ENCODE measurements around the gene SS18L1.
A peak's percentile ranks its signal among the peaks of the same experiment; 100 is the strongest.

The SS18L1 gene

GRCh38 chr20:62143081-62143956, at the start of gene SS18L1, which contains the start of gene PSMA7:
SS18L1 (plus strand) TSS chr20:62143769; CDS start chr20:62143821, 52 bp downstream.
PSMA7 (minus strand) TSS chr20:62143394; CDS start chr20:62143303, 91 bp downstream.
- H3K9me3 ChIP-seq (ENCODE audit: control insufficient read depth in 1 of 2, low read length in 2 of 2) = no peaks in the 10 kb centered on the region
- peaks cover 22% of the 10 kb centered on the region in 2 donors for H3K36me3 ChIP-seq (ENCODE audit: control insufficient read depth in 1 of 2, insufficient read depth in 2 of 2, low read length in 2 of 2)
- peak within 1 kb of the TSS; percentile 82 for H3K27ac ChIP-seq (ENCODE audit: low read length)
- peak within 1 kb of the TSS; percentile 77 to 88 for H3K4me3 ChIP-seq (ENCODE audit: low read depth in 1 of 2, low read length in 2 of 2)
- peaks cover 12 to 26% of the 10 kb centered on the region in 2 donors for H3K4me1 ChIP-seq (ENCODE audit: control insufficient read depth in 1 of 2, insufficient read depth in 2 of 2, low read length in 2 of 2)
- no peaks in the 10 kb centered on the region for H3K27me3 ChIP-seq (ENCODE audit: low read depth, low read length)

GRCh38 chr20:62096421-62097380, 46.9 kb upstream of the SS18L1 start:
- H3K36me3 ChIP-seq (ENCODE audit: control insufficient read depth in 1 of 2, insufficient read depth in 2 of 2, low read length in 2 of 2) = no peaks in the 10 kb centered on the region
- H3K4me1 ChIP-seq (ENCODE audit: control insufficient read depth in 1 of 2, insufficient read depth in 2 of 2, low read length in 2 of 2) = no peaks in the 10 kb centered on the region
- peaks cover 0 to 14% of the 10 kb centered on the region in 2 donors for H3K9me3 ChIP-seq (ENCODE audit: control insufficient read depth in 1 of 2, low read length in 2 of 2)
- no peak overlapping the region for H3K4me3 ChIP-seq (ENCODE audit: low read depth in 1 of 2, low read length in 2 of 2)
- H3K27ac ChIP-seq (ENCODE audit: low read length) = no peak overlapping the region
- no peaks in the 10 kb centered on the region for H3K27me3 ChIP-seq (ENCODE audit: low read depth, low read length)

- H3K27ac ChIP-seq (ENCODE audit: low read length) = no peak overlapping the region
- no peaks in the 10 kb centered on the region for H3K27me3 ChIP-seq (ENCODE audit: low read depth, low read length)
- H3K9me3 ChIP-seq (ENCODE audit: control insufficient read depth in 1 of 2, low read length in 2 of 2) = peaks cover 0 to 8% of the 10 kb centered on the region in 2 donors
- no peak overlapping the region for H3K4me3 ChIP-seq (ENCODE audit: low read depth in 1 of 2, low read length in 2 of 2)
- no peaks in the 10 kb centered on the region for H3K4me1 ChIP-seq (ENCODE audit: control insufficient read depth in 1 of 2, insufficient read depth in 2 of 2, low read length in 2 of 2)
- H3K36me3 ChIP-seq (ENCODE audit: control insufficient read depth in 1 of 2, insufficient read depth in 2 of 2, low read length in 2 of 2) = no peaks in the 10 kb centered on the region
These were observed 45.6 kb upstream of the SS18L1 start for GRCh38 chr20:62097881-62098407.

- no peaks in the 10 kb centered on the region for H3K36me3 ChIP-seq (ENCODE audit: control insufficient read depth in 1 of 2, insufficient read depth in 2 of 2, low read length in 2 of 2)
- H3K4me3 ChIP-seq (ENCODE audit: low read depth in 1 of 2, low read length in 2 of 2) = no peak overlapping the region
- H3K27ac ChIP-seq (ENCODE audit: low read length) = no peak overlapping the region
- H3K9me3 ChIP-seq (ENCODE audit: control insufficient read depth in 1 of 2, low read length in 2 of 2) = peaks cover 0 to 14% of the 10 kb centered on the region in 2 donors
- no peaks in the 10 kb centered on the region for H3K4me1 ChIP-seq (ENCODE audit: control insufficient read depth in 1 of 2, insufficient read depth in 2 of 2, low read length in 2 of 2)
- no peaks in the 10 kb centered on the region for H3K27me3 ChIP-seq (ENCODE audit: low read depth, low read length)
These were observed 42.5 kb upstream of the SS18L1 start for GRCh38 chr20:62101078-62101477.

- Histone ChIP-seq H3K27ac (ENCODE audit: low read length) (no peak overlapping the region), H3K4me1 (ENCODE audit: control insufficient read depth in 1 of 2, insufficient read depth in 2 of 2, low read length in 2 of 2) (no peaks in the 10 kb centered on the region), H3K36me3 (ENCODE audit: control insufficient read depth in 1 of 2, insufficient read depth in 2 of 2, low read length in 2 of 2) (no peaks in the 10 kb centered on the region), H3K9me3 (ENCODE audit: control insufficient read depth in 1 of 2, low read length in 2 of 2) (peaks cover 0 to 30% of the 10 kb centered on the region in 2 donors), H3K4me3 (ENCODE audit: low read depth in 1 of 2, low read length in 2 of 2) (no peak overlapping the region), H3K27me3 (ENCODE audit: low read depth, low read length) (no peaks in the 10 kb centered on the region)
These were observed 39.9 kb upstream of the SS18L1 start for GRCh38 chr20:62103508-62104233.

- Histone ChIP-seq H3K4me1 (ENCODE audit: control insufficient read depth in 1 of 2, insufficient read depth in 2 of 2, low read length in 2 of 2) (no peaks in the 10 kb centered on the region), H3K27ac (ENCODE audit: low read length) (no peak overlapping the region), H3K4me3 (ENCODE audit: low read depth in 1 of 2, low read length in 2 of 2) (no peak overlapping the region), H3K9me3 (ENCODE audit: control insufficient read depth in 1 of 2, low read length in 2 of 2) (peaks cover 5 to 37% of the 10 kb centered on the region in 2 donors), H3K36me3 (ENCODE audit: control insufficient read depth in 1 of 2, insufficient read depth in 2 of 2, low read length in 2 of 2) (no peaks in the 10 kb centered on the region), H3K27me3 (ENCODE audit: low read depth, low read length) (no peaks in the 10 kb centered on the region)
These were observed 39.3 kb upstream of the SS18L1 start for GRCh38 chr20:62104234-62104789.

GRCh38 chr20:62104791-62105345, 38.7 kb upstream of the SS18L1 start:
- H3K4me1 ChIP-seq (ENCODE audit: control insufficient read depth in 1 of 2, insufficient read depth in 2 of 2, low read length in 2 of 2) = no peaks in the 10 kb centered on the region
- no peak overlapping the region for H3K27ac ChIP-seq (ENCODE audit: low read length)
- no peaks in the 10 kb centered on the region for H3K27me3 ChIP-seq (ENCODE audit: low read depth, low read length)
- H3K9me3 ChIP-seq (ENCODE audit: control insufficient read depth in 1 of 2, low read length in 2 of 2) = peaks cover 7 to 40% of the 10 kb centered on the region in 2 donors
- H3K36me3 ChIP-seq (ENCODE audit: control insufficient read depth in 1 of 2, insufficient read depth in 2 of 2, low read length in 2 of 2) = no peaks in the 10 kb centered on the region
- no peak overlapping the region for H3K4me3 ChIP-seq (ENCODE audit: low read depth in 1 of 2, low read length in 2 of 2)

GRCh38 chr20:62105592-62105991, 38.0 kb upstream of the SS18L1 start:
- Histone ChIP-seq H3K27ac (ENCODE audit: low read length) (no peak overlapping the region), H3K4me1 (ENCODE audit: control insufficient read depth in 1 of 2, insufficient read depth in 2 of 2, low read length in 2 of 2) (no peaks in the 10 kb centered on the region), H3K36me3 (ENCODE audit: control insufficient read depth in 1 of 2, insufficient read depth in 2 of 2, low read length in 2 of 2) (no peaks in the 10 kb centered on the region), H3K4me3 (ENCODE audit: low read depth in 1 of 2, low read length in 2 of 2) (no peak overlapping the region), H3K9me3 (ENCODE audit: control insufficient read depth in 1 of 2, low read length in 2 of 2) (peaks cover 7 to 41% of the 10 kb centered on the region in 2 donors), H3K27me3 (ENCODE audit: low read depth, low read length) (no peaks in the 10 kb centered on the region)

GRCh38 chr20:62111148-62111547, 32.4 kb upstream of the SS18L1 start:
- H3K4me1 ChIP-seq (ENCODE audit: control insufficient read depth in 1 of 2, insufficient read depth in 2 of 2, low read length in 2 of 2) = no peaks in the 10 kb centered on the region
- H3K36me3 ChIP-seq (ENCODE audit: control insufficient read depth in 1 of 2, insufficient read depth in 2 of 2, low read length in 2 of 2) = no peaks in the 10 kb centered on the region
- no peak overlapping the region for H3K4me3 ChIP-seq (ENCODE audit: low read depth in 1 of 2, low read length in 2 of 2)
- H3K9me3 ChIP-seq (ENCODE audit: control insufficient read depth in 1 of 2, low read length in 2 of 2) = peaks cover 19 to 53% of the 10 kb centered on the region in 2 donors
- no peaks in the 10 kb centered on the region for H3K27me3 ChIP-seq (ENCODE audit: low read depth, low read length)
- H3K27ac ChIP-seq (ENCODE audit: low read length) = no peak overlapping the region

- no peak overlapping the region for H3K4me3 ChIP-seq (ENCODE audit: low read depth in 1 of 2, low read length in 2 of 2)
These were observed 31.2 kb upstream of the SS18L1 start for GRCh38 chr20:62112368-62112767.

More at GRCh38 chr20:62112368-62112767, 31.2 kb upstream of the SS18L1 start:
- no peak overlapping the region for H3K27ac ChIP-seq (ENCODE audit: low read length)
- H3K9me3 ChIP-seq (ENCODE audit: control insufficient read depth in 1 of 2, low read length in 2 of 2) = peaks cover 19 to 49% of the 10 kb centered on the region in 2 donors
- H3K4me1 ChIP-seq (ENCODE audit: control insufficient read depth in 1 of 2, insufficient read depth in 2 of 2, low read length in 2 of 2) = no peaks in the 10 kb centered on the region
- H3K36me3 ChIP-seq (ENCODE audit: control insufficient read depth in 1 of 2, insufficient read depth in 2 of 2, low read length in 2 of 2) = no peaks in the 10 kb centered on the region
- H3K27me3 ChIP-seq (ENCODE audit: low read depth, low read length) = peaks cover 4% of the 10 kb centered on the region
